Measurements from ENCODE around the gene C11orf87.

Gene C11orf87

GRCh38 chr11:109443052-109443451 is 21.1 kb downstream of the C11orf87 start:
- DNase-seq, result no peak

DNA sequence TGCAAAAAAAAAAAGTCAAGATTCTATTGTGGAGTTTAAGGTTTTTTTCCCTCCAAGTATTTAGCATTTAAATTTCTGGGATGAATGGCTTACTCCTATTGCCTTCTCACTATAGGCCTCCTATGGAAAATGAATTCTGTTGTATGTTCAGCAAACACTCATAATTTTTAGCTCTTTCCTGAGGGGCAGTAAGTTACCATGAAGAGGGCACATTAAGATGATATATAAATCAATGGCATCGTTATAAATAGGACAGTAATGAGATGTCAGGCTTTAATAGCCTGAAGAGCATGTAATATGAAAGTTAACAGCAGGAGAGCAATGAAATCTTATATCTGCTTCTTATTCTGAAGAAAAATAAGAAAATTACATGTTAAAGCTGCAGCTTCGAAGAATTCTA is 32.9 kb downstream of the C11orf87 start:
- DNase-seq, result no peak

Data from stimulated activated CD4-positive, alpha-beta T cell treated with anti-CD3 and anti-CD28 coated beads, Interleukin-1b, Interleukin-23, amount 100 ng/mL, for 48 hours (primary cell).